Measurements from ENCODE around the gene B4GALT2.

B4GALT2 gene

DNA sequence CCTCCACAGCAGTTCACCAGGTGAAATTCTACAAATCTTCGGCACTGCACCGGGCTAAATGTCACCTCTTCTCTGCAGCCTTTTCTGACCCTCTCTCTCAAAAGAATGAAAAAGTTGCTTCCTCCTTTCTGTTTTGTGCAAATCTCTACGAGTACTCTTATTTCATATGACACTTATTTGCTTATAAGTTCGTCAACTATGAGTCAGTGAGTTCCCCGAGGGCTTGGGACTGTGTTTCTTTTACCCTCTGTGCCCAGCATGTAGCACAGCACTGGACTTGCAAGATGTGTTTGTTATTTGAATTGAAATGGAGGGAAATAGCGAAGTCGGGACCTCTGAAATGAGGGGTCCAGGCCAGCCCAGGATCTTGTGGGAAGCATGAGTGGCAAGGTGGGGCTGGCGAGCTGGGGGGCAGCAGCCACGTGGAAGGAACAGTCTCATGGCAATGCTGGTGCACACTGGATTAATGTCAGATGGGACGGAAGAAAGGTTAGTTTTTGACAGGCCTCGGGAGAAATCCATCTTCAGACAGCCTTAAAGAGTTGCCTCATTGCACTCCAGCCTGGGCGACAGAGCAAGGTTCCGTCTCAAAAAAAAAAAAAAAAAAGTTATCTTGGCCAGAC lies 46.0 kb downstream of the B4GALT2 start:
- H3K27me3 Mint-ChIP-seq (ENCODE audit: low read depth) = no peaks in the 10 kb centered on the region
- H3K27ac Mint-ChIP-seq = no peak overlapping the region
- no peak for DNase-seq (ENCODE audit: low spot score)

DNA sequence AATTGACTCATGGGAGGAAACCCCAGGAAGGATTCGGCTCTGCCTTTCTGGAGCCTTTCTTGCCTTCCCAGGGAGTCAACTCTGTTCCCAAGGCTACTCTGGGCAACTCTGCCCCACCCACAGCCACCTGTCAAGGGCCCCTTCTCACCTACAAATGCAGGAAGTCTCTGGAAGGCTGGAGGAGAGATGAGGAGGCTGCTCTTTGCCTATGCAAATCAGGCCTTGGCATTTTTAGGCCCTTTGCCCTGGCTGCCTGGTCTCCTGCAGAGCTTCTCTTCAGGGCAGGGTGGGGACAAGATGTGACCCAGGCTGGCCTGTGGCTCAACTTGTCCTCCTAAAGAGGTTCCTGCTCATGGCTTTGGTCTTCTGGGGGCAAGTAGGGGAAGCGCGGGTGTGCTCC lies 46.8 kb downstream of the B4GALT2 start:
- no peaks in the 10 kb centered on the region for H3K36me3 Mint-ChIP-seq (ENCODE audit: low read depth)
- H3K27ac Mint-ChIP-seq = no peak overlapping the region
- H3K4me1 Mint-ChIP-seq (ENCODE audit: low read depth) = peaks cover 17% of the 10 kb centered on the region
- H3K4me3 Mint-ChIP-seq = no peak overlapping the region
- no peak for DNase-seq (ENCODE audit: low spot score)
- no peaks in the 10 kb centered on the region for H3K9me3 Mint-ChIP-seq
- no peaks in the 10 kb centered on the region for H3K27me3 Mint-ChIP-seq (ENCODE audit: low read depth)

More for the DNA sequence above, 46.0 kb downstream of the B4GALT2 start:
- peaks cover 17% of the 10 kb centered on the region for H3K4me1 Mint-ChIP-seq (ENCODE audit: low read depth)
- H3K9me3 Mint-ChIP-seq = no peaks in the 10 kb centered on the region
- no peaks in the 10 kb centered on the region for H3K36me3 Mint-ChIP-seq (ENCODE audit: low read depth)
- no peak overlapping the region for H3K4me3 Mint-ChIP-seq

DNA sequence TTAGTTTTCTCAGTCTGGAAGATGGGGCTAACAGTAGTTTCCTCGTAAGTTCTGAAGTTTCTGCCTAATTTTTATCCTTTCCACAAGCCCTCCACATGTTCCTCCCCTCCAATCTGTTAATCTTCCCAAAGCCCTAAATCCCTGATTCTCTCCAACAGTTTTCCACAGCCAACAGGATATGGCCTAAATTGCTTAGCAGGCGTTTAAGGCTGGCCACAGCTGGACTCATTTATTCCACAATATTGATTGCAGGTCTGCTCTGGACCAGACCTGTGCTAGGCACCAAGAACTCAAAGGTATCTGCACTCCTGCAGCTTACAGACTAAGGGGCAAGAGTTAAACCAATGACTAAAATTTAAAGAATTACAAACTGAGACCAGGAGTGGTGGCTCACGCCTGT lies 48.3 kb downstream of the B4GALT2 start:
- Mint-ChIP-seq H3K4me1 (ENCODE audit: low read depth) (peaks cover 23% of the 10 kb centered on the region), H3K27ac (no peak overlapping the region), H3K9me3 (no peaks in the 10 kb centered on the region), H3K27me3 (ENCODE audit: low read depth) (no peaks in the 10 kb centered on the region), H3K4me3 (no peak overlapping the region), H3K36me3 (ENCODE audit: low read depth) (no peaks in the 10 kb centered on the region)
- DNase-seq (ENCODE audit: low spot score) = no peak

DNA sequence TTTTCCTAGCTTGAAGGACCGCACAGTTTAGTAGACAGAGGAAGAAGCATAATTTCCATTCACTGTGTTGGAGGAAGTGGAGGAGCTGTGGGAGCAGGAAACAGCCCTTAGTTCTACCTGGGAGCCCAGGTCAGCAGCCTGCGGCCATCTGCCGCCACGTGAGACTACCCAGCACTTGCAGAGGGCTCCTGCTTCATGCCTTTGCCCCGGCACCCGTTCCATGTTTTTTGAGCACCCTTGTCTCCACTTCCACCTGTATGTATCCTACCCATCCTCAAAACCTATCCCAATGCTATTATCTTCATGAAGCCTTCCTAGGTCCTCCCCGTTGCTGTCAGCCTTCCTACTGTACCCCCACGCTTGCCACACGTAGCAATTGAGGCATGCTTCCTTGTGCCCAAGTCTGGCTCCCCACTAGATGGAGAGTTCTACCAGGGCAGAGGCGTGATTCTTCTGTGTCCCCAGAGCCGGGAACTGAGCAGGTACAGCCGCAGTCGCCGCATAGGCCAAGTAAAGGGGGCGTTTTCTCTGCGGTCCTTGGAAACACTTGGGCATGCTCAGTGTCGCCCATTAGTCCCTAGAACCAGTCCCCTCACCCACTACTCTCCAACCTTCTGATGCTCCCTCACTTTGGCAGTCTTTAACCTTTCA lies 50.4 kb downstream of the B4GALT2 start:
- H3K27me3 Mint-ChIP-seq (ENCODE audit: low read depth) = no peaks in the 10 kb centered on the region
- peak overlapping the region; percentile 96 for H3K27ac Mint-ChIP-seq
- H3K4me1 Mint-ChIP-seq (ENCODE audit: low read depth) = peaks cover 30% of the 10 kb centered on the region
- no peaks in the 10 kb centered on the region for H3K36me3 Mint-ChIP-seq (ENCODE audit: low read depth)
- DNase-seq (ENCODE audit: low spot score) = no peak
- H3K4me3 Mint-ChIP-seq = peak overlapping the region; percentile 95
- H3K9me3 Mint-ChIP-seq = no peaks in the 10 kb centered on the region

DNA sequence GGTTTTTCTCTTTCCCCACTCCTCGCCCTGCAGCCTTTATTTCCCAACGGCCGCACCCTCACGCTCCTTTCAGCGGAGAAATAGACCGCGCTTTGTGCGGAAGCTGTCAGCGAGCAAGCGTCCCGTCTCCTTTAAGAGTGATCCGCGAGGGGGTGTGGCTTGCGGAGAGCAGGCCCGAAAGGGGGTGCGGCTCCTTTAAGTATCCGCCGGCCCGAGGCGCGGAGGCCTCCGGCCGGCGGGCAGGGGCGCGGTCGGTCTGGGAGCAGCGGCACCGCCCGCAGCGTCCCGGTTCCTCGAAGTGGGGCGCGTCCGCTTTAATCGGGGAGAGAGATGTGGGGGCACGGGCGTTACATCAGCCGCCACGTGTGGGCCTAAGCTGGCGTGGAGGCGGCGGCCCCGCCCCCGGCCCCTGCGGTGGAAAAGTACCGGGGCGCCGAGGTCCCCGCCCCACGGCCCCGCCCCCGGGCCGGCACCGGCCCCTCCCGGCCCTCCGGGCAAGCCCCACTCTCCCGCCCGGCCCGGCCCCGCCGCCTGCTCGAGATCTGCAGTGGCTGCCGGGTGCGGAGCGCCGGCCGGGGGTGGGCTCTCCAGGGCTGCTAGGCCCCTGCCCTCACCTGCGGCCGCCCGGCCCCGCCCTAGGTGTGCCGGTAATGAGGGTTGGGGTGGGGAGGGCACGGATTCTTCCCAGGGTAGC lies 51.0 kb downstream of the B4GALT2 start:
- peak; percentile 89 for DNase-seq (ENCODE audit: low spot score)
- no peaks in the 10 kb centered on the region for H3K27me3 Mint-ChIP-seq (ENCODE audit: low read depth)
- no peaks in the 10 kb centered on the region for H3K9me3 Mint-ChIP-seq
- peak overlapping the region; percentile 96 for H3K27ac Mint-ChIP-seq
- no peaks in the 10 kb centered on the region for H3K36me3 Mint-ChIP-seq (ENCODE audit: low read depth)
- peaks cover 30% of the 10 kb centered on the region for H3K4me1 Mint-ChIP-seq (ENCODE audit: low read depth)
- peak overlapping the region; percentile 95 for H3K4me3 Mint-ChIP-seq

DNA sequence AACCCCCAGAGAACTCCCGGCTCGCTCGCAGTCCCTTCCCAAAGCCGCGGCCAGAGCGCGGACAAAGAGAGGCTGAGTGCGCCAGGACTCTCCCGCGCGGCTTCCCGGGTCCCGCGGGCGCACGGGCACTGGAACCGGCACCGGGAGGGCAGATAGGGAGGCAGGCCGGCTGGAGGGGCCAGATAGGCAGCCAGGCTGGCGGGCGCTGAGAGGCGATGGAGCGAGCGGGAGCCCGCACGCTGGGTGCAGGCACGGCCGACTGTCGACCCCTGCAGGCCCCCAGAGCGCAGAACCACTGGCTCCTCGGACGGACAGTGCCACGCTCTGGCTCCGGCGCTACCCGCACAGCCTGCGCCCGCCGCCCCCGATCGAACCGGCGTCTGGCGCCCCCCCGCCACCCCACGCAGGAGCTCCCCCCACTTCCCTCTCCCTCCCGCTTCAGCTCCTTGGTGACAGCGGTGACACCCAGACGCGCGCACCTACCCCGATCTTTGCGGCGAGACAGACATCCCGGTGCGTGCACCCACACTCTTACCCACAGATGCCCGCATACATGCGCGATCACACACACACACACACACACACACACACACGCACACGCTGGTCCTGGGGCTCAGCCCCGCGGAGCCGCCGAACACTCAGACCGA lies 51.7 kb downstream of the B4GALT2 start:
- peak; percentile 29 for DNase-seq (ENCODE audit: low spot score)
- Mint-ChIP-seq H3K36me3 (ENCODE audit: low read depth) (no peaks in the 10 kb centered on the region), H3K9me3 (no peaks in the 10 kb centered on the region), H3K4me1 (ENCODE audit: low read depth) (peaks cover 30% of the 10 kb centered on the region), H3K4me3 (peak overlapping the region; percentile 90), H3K27ac (peak overlapping the region; percentile 81), H3K27me3 (ENCODE audit: low read depth) (no peaks in the 10 kb centered on the region)

DNA sequence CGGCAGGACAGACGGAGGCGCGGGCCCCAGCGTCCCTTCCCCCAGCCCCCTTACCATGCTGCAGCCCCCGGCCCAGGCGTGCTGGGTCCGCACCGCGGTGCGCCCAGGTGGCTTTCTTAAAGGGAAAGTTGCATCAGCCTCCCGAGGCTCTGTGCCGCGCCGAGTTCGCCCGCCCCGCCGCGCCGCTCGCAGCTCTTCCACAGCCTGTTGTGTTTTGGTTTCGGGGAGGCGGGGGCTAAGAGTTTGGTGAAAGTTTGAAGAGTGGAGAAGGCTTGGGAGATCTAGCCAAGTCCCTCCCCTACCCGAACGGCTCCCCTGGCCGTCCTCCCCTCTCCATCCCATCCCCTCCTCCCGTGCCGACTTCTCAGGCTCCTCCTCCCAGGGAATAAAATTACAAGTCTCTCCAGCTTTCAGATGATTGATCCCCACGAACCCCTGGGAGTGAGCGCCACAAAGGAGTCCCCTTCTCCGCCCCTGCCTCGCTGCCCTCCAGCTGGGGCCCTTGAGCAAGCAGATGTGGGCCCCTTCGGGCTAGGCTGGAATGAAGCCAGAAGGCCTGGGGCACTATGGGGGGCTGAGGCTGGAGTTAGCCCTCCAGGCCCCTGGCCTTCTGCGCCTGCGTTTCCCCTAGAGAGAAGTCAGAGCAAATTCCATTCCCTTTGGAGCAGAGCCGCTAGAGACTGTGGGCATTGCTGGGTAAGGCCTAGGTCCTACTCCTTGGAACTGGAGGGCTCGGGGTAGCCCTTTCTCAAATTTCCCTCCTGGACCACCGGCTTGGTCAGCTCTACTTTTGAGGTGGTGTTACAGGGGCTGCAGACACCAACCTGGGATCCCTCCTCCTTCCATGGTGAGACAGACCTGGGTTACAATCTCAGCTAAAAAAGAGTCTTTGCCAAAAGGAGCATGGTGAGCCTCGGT lies 52.5 kb downstream of the B4GALT2 start, which contains the start of gene SLC6A9:
Gene SLC6A9 (minus strand): TSS at position 211 of the 918 bp plus-strand sequence. CDS start 7,185 bp downstream, outside the sequence.
- Mint-ChIP-seq H3K27me3 (ENCODE audit: low read depth) (no peaks in the 10 kb centered on the region), H3K4me3 (peak within 1 kb of the TSS; percentile 90), H3K27ac (peak within 1 kb of the TSS; percentile 81), H3K9me3 (no peaks in the 10 kb centered on the region), H3K4me1 (ENCODE audit: low read depth) (peaks cover 31% of the 10 kb centered on the region), H3K36me3 (ENCODE audit: low read depth) (no peaks in the 10 kb centered on the region)
- peak; percentile 24 for DNase-seq (ENCODE audit: low spot score)

DNA sequence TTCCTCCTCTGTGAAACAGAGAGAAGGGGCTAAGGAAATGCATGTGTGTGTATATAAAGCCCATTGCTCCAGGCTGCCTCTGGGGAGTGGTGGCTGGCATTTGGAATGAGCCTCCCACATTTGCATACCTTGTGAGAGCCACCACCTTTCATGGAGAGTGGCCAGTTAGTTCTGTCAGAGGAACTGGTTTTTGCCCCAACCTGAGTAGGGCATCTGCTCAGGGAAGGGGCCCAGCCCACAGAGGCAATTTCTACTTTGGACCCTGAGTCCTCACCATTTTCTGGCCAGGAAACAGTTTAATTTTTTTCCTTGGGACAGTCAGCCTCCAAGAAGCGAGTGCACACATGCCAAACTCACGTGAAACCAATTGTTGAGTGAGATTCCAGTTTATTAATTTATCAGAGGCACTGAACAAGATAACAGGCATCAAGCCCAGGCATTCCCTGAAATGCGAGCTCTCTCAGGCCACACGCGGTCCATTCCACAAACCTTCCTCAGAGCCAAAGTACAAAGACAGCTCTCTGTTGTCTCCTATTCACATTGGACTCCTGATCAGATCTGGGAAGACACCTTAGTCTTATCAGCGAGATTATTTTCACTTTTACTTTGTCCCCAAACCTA lies 53.3 kb downstream of the B4GALT2 start:
- no peak for DNase-seq (ENCODE audit: low spot score)
- peaks cover 34% of the 10 kb centered on the region for H3K4me1 Mint-ChIP-seq (ENCODE audit: low read depth)
- H3K4me3 Mint-ChIP-seq = peak overlapping the region; percentile 90
- H3K27ac Mint-ChIP-seq = no peak overlapping the region
- H3K9me3 Mint-ChIP-seq = no peaks in the 10 kb centered on the region
- H3K36me3 Mint-ChIP-seq (ENCODE audit: low read depth) = no peaks in the 10 kb centered on the region
- no peaks in the 10 kb centered on the region for H3K27me3 Mint-ChIP-seq (ENCODE audit: low read depth)

DNA sequence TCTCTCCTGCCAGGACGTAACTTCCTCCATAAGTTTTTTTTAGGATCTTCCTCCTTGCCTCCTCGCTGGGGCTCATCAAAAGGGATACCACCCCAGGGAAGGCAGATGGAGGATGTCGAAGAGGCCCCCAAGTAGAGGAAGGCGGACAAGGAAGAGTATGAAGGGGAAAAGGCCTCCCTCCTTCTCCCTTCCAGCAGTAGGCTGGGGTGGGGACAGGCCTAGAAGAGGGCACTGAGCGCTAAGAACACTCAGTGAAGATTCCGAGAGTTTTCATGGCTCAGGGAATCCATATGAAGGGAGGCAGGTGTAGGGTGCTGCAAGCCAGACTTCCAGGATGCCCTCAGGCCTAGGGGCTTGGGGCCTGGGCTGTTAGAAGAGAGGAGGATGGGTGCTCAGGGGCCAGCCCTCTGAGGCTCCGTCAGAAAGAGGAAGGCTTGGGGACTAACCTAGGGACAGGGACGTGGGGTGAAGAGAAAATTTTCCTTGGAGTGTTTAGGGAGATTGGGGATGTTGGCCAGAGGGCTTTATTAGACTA lies 54.1 kb downstream of the B4GALT2 start:
- H3K4me3 Mint-ChIP-seq = no peak overlapping the region

DNA sequence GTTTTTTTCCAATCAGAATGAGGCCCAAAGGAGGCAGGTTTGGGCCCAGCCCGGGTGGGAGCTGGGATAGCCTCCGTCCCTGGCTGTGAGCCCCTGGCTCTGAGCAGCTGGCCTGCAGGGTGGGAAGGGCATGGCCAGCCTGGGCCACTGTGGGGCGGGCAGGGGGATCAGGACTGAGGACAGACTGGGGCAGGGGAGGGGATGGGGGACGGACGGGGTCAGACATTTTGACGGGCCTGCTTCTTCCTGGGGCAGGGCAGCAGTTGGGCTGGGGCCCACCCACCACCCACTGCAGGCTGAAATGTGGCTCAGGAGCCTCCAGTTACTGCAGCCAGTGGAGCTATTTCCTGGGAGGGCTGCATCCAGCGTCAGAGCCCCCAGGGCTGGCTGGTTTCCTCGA lies 54.7 kb downstream of the B4GALT2 start:
- Mint-ChIP-seq H3K9me3 (no peaks in the 10 kb centered on the region), H3K27me3 (ENCODE audit: low read depth) (no peaks in the 10 kb centered on the region), H3K27ac (no peak overlapping the region), H3K4me1 (ENCODE audit: low read depth) (peaks cover 27% of the 10 kb centered on the region), H3K4me3 (no peak overlapping the region), H3K36me3 (ENCODE audit: low read depth) (no peaks in the 10 kb centered on the region)
- DNase-seq (ENCODE audit: low spot score) = no peak

More for the DNA sequence above, 54.1 kb downstream of the B4GALT2 start:
- H3K36me3 Mint-ChIP-seq (ENCODE audit: low read depth) = no peaks in the 10 kb centered on the region
- H3K27me3 Mint-ChIP-seq (ENCODE audit: low read depth) = no peaks in the 10 kb centered on the region
- H3K27ac Mint-ChIP-seq = no peak overlapping the region
- H3K4me1 Mint-ChIP-seq (ENCODE audit: low read depth) = peaks cover 31% of the 10 kb centered on the region
- no peak for DNase-seq (ENCODE audit: low spot score)
- H3K9me3 Mint-ChIP-seq = no peaks in the 10 kb centered on the region

DNA sequence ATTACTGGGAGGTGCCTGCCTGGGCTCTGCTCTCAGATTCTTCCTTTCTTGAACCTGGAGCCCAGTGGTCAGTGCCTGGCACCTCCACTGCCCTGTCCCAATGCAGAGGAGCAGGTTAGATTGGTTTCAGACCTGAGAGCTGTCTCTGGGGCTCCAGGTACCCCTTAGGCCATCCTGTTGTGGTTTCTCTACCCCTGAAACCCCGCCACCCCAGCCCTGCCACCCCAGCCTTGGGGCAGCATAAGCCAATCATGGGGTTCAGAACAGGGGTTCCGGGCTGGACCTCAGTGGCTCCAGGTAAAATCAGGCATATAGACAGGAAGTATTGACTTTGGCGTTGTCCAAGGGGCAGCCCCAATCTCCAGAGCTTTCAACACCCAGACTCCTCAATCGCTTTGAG lies 55.4 kb downstream of the B4GALT2 start:
- H3K36me3 Mint-ChIP-seq (ENCODE audit: low read depth) = no peaks in the 10 kb centered on the region
- no peak overlapping the region for H3K27ac Mint-ChIP-seq
- no peaks in the 10 kb centered on the region for H3K27me3 Mint-ChIP-seq (ENCODE audit: low read depth)
- peaks cover 21% of the 10 kb centered on the region for H3K4me1 Mint-ChIP-seq (ENCODE audit: low read depth)
- no peak overlapping the region for H3K4me3 Mint-ChIP-seq
- no peaks in the 10 kb centered on the region for H3K9me3 Mint-ChIP-seq
- no peak for DNase-seq (ENCODE audit: low spot score)

DNA sequence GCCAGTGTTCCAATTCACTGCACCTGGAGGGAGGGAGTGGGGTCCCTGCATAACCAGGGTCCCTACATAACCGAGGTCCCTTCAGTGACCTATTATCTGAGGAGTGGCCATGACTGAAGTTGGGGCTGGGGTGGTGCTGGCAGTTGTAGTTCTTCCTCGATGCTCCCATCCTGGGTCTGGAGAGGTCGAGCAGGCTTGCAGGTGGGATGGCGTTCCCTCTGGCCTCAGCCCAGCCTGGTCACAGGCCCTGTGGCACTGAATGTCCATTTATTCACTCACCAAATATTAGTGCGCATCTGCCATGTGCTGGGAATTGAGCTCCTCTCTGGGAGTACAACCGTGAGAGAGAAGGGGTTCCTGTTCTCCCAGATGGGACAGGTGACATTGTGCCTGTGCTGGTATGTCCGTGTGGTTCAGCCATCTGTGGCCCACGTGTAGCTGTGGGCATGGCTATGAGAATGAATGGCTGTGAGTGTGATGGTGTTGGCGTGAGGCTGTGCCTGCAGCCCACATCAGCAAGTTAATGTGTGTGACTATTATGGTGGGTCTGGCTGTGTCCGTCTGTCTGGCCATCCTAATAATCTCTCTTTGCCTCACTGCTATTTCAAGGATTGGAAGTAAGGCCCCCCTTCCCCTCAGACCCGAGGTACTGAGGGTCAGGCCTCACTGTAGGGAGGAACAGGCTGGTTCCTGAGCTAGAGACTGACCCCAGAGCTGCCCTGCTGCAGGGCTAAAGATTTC lies 56.1 kb downstream of the B4GALT2 start:
- H3K4me3 Mint-ChIP-seq = no peak overlapping the region
- H3K36me3 Mint-ChIP-seq (ENCODE audit: low read depth) = no peaks in the 10 kb centered on the region
- no peak overlapping the region for H3K27ac Mint-ChIP-seq
- no peaks in the 10 kb centered on the region for H3K9me3 Mint-ChIP-seq
- H3K4me1 Mint-ChIP-seq (ENCODE audit: low read depth) = peaks cover 17% of the 10 kb centered on the region
- no peak for DNase-seq (ENCODE audit: low spot score)
- peaks cover 2% of the 10 kb centered on the region for H3K27me3 Mint-ChIP-seq (ENCODE audit: low read depth)

All from T-helper 2 cell treated with Interferon-gamma antibody and Interleukin-4, amounts not matched to agents 5 μg/mL and 100 μg/mL, for 36 hours (primary cell).